ENCODE measurements around the gene ENOSF1.

Gene ENOSF1

DNA sequence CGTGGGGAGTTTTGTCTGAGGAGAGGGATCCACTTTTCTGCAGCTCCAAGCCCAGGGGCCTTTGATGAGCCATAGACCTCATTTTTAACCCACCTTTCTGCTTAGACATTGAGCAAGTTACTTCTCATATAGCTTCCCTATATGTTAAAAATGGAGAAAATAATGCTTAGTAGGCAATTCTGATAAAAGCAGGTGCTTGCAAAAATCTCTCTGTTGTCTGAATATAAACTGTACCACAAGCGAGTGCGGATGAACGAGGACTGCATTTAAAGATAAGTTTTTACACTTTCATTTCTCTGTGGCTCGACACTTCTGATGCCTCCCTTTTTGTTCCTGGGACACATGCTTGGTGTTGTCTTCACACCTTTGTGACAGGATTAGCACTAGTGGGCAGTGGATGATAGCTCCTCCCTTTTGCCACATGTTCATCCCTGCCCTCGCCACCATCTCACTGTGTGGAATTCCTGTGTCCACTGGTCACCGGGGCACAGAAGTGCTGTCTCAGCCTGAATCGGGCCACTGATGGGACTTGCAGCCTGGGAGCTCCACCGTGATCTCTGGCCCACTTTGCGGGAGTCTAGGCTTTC, 53.4 kb downstream of the ENOSF1 start:
- no peaks in the 10 kb centered on the region for H3F3A ChIP-seq (ENCODE audit: control insufficient read depth, insufficient read depth)
- peaks cover 33% of the 10 kb centered on the region for H3K4me1 ChIP-seq (ENCODE audit: control insufficient read depth, low read length)
- H3K79me2 ChIP-seq (ENCODE audit: control insufficient read depth, low read length), result peaks cover 79% of the 10 kb centered on the region
- H3K9me3 ChIP-seq (ENCODE audit: control insufficient read depth, insufficient read depth, low read length), result peaks cover 18% of the 10 kb centered on the region; the same call in 1 of the 2 replicates
- TF ChIP-seq, protein P1, sequence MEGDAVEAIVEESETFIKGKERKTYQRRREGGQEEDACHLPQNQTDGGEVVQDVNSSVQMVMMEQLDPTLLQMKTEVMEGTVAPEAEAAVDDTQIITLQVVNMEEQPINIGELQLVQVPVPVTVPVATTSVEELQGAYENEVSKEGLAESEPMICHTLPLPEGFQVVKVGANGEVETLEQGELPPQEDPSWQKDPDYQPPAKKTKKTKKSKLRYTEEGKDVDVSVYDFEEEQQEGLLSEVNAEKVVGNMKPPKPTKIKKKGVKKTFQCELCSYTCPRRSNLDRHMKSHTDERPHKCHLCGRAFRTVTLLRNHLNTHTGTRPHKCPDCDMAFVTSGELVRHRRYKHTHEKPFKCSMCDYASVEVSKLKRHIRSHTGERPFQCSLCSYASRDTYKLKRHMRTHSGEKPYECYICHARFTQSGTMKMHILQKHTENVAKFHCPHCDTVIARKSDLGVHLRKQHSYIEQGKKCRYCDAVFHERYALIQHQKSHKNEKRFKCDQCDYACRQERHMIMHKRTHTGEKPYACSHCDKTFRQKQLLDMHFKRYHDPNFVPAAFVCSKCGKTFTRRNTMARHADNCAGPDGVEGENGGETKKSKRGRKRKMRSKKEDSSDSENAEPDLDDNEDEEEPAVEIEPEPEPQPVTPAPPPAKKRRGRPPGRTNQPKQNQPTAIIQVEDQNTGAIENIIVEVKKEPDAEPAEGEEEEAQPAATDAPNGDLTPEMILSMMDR (IDR thresholded peaks at IDR 0.05; ENCODE audit: low read depth, low read length, poor library complexity, severe bottlenecking), result no peak
- no peak for TF ChIP-seq EZH2phosphoT487 (IDR thresholded peaks at IDR 0.05; ENCODE audit: borderline replicate concordance, low read length)
- H3K36me3 ChIP-seq (ENCODE audit: control insufficient read depth, low read length), result peaks cover 47% of the 10 kb centered on the region
- peak overlapping the region; percentile 88 for H3K4me2 ChIP-seq (ENCODE audit: low read length)
- no peaks in the 10 kb centered on the region for H3K9me2 ChIP-seq (replicated peaks; ENCODE audit: control insufficient read depth, low read length)
- no peaks in the 10 kb centered on the region for H3K27me3 ChIP-seq (ENCODE audit: control insufficient read depth, low read length)
- no peaks in the 10 kb centered on the region for H4K20me1 ChIP-seq (ENCODE audit: control insufficient read depth, insufficient read depth, low read depth, low read length)
- H3K27ac ChIP-seq (ENCODE audit: low read depth, low read length), result peak overlapping the region; percentile 76
- H3K4me3 ChIP-seq (ENCODE audit: low read length), result peak overlapping the region; percentile 79

DNA sequence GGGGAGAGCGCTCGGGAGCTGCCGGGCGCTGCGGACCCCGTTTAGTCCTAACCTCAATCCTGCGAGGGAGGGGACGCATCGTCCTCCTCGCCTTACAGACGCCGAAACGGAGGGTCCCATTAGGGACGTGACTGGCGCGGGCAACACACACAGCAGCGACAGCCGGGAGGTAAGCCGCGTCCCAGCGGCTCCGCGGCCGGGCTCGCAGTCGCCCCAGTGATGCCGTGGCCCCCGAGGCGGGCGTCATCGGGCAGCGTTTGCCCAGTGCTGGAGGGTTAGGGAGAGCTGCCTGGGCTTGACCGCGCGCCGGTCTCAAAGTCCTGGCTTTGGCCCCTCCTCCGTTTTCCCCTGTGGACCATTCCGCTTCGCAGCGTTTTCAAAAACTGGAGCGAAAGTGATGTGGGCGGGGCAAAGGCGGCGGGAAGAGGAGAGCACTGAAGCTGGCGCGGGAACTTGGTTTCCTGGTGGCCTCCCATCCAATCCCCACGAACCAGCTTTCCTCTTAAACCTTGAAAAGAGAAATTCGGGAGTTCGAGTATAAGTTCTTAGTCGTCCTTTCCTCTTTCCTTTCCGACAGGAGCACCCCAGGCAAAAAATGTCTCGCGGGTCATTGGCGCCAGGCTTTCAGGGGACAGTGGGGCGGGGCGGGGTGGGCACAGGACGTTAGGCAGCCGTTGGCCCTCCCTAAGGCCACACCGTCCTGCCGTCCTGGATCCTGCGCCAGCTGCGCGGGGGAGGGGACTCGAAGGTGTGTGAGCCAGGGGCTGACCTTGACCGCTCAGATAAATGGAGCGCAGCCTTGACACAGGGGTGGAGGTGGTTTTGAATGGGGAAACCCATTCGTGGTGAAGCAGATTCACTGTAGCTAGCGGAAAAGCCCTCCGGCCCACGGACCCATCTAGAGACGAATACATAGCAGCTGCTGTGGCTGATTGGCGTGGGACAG, 54.2 kb downstream of the ENOSF1 start:
- TF ChIP-seq, protein P1 (IDR thresholded peaks at IDR 0.05; ENCODE audit: low read depth, low read length, poor library complexity, severe bottlenecking), result no peak
- no peak for TF ChIP-seq EZH2phosphoT487 (IDR thresholded peaks at IDR 0.05; ENCODE audit: borderline replicate concordance, low read length)
- Histone ChIP-seq H3K4me2 (ENCODE audit: low read length) (peak overlapping the region; percentile 88), H3K9me2 (replicated peaks; ENCODE audit: control insufficient read depth, low read length) (no peaks in the 10 kb centered on the region), H3K9me3 (ENCODE audit: control insufficient read depth, insufficient read depth, low read length) (peaks cover 18% of the 10 kb centered on the region; the same call in 1 of the 2 replicates), H3F3A (ENCODE audit: control insufficient read depth, insufficient read depth) (no peaks in the 10 kb centered on the region), H3K4me1 (ENCODE audit: control insufficient read depth, low read length) (peaks cover 33% of the 10 kb centered on the region), H3K27me3 (ENCODE audit: control insufficient read depth, low read length) (no peaks in the 10 kb centered on the region), H3K4me3 (ENCODE audit: low read length) (peak overlapping the region; percentile 79), H3K27ac (ENCODE audit: low read depth, low read length) (peak overlapping the region; percentile 76), H3K36me3 (ENCODE audit: control insufficient read depth, low read length) (peaks cover 47% of the 10 kb centered on the region), H4K20me1 (ENCODE audit: control insufficient read depth, insufficient read depth, low read depth, low read length) (no peaks in the 10 kb centered on the region), H3K79me2 (ENCODE audit: control insufficient read depth, low read length) (peaks cover 86% of the 10 kb centered on the region)

DNA sequence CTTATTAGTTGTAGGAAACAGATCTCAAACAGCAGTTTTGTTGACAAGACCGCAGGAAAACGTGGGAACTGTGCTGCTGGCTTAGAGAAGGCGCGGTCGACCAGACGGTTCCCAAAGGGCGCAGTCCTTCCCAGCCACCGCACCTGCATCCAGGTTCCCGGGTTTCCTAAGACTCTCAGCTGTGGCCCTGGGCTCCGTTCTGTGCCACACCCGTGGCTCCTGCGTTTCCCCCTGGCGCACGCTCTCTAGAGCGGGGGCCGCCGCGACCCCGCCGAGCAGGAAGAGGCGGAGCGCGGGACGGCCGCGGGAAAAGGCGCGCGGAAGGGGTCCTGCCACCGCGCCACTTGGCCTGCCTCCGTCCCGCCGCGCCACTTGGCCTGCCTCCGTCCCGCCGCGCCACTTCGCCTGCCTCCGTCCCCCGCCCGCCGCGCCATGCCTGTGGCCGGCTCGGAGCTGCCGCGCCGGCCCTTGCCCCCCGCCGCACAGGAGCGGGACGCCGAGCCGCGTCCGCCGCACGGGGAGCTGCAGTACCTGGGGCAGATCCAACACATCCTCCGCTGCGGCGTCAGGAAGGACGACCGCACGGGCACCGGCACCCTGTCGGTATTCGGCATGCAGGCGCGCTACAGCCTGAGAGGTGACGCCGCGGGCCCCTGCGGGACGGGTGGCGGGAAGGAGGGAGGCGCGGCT, 55.0 kb downstream of the ENOSF1 start, which contains the start of gene TYMS:
TSS of gene TYMS (plus strand) at position 343 of the 690 bp plus-strand sequence. CDS start at position 433, 90 bp downstream.
- peaks cover 33% of the 10 kb centered on the region for H3K4me1 ChIP-seq (ENCODE audit: control insufficient read depth, low read length)

More for the DNA sequence above, 55.0 kb downstream of the ENOSF1 start, which contains the start of gene TYMS:
- H3K9me3 ChIP-seq (ENCODE audit: control insufficient read depth, insufficient read depth, low read length), result peaks cover 18% of the 10 kb centered on the region; the same call in 1 of the 2 replicates
- peak within 1 kb of the TSS; percentile 88 for H3K4me2 ChIP-seq (ENCODE audit: low read length)
- no peak for TF ChIP-seq EZH2phosphoT487 (IDR thresholded peaks at IDR 0.05; ENCODE audit: borderline replicate concordance, low read length)
- H3K27me3 ChIP-seq (ENCODE audit: control insufficient read depth, low read length), result no peaks in the 10 kb centered on the region
- H3K9me2 ChIP-seq (replicated peaks; ENCODE audit: control insufficient read depth, low read length), result no peaks in the 10 kb centered on the region
- H3K36me3 ChIP-seq (ENCODE audit: control insufficient read depth, low read length), result peaks cover 47% of the 10 kb centered on the region
- H3K79me2 ChIP-seq (ENCODE audit: control insufficient read depth, low read length), result peaks cover 86% of the 10 kb centered on the region
- H4K20me1 ChIP-seq (ENCODE audit: control insufficient read depth, insufficient read depth, low read depth, low read length), result no peaks in the 10 kb centered on the region
- peak within 1 kb of the TSS; percentile 76 for H3K27ac ChIP-seq (ENCODE audit: low read depth, low read length)
- no peaks in the 10 kb centered on the region for H3F3A ChIP-seq (ENCODE audit: control insufficient read depth, insufficient read depth)
- H3K4me3 ChIP-seq (ENCODE audit: low read length), result peak within 1 kb of the TSS; percentile 79

Data from DOHH2 (cell line).